Neuronal stem cell (in vitro differentiated cells): ENCODE measurements around the gene LARGE2.

ENCODE experiments used
- DNase-seq: peaks from one replicate; pipeline ENCODE4 v3.0.0-alpha.2; 2013; ENCODE audit warnings: low spot score
- H2AFZ ChIP-seq: one replicate; pipeline ENCODE4 v1.6.1; 2013; ENCODE audit warnings: mild to moderate bottlenecking, low read length, inconsistent platforms
- H2AK5ac ChIP-seq: 2 replicates; pipeline ENCODE4 v1.6.1; 2013; ENCODE audit warnings: low read depth, mild to moderate bottlenecking, inconsistent platforms, low read length, moderate library complexity, mixed read lengths
- H2BK120ac ChIP-seq: 2 replicates; pipeline ENCODE4 v1.6.1; 2013; ENCODE audit warnings: low read depth, mild to moderate bottlenecking, inconsistent platforms, low read length, moderate library complexity, mixed read lengths
- H2BK12ac ChIP-seq: one replicate; pipeline ENCODE4 v1.6.1; 2013; ENCODE audit warnings: low read length, inconsistent platforms
- H2BK15ac ChIP-seq: 2 replicates; pipeline ENCODE4 v1.6.1; 2013; ENCODE audit warnings: mild to moderate bottlenecking, low read length, inconsistent platforms, mixed read lengths
- H2BK5ac ChIP-seq: one replicate; pipeline ENCODE4 v1.6.1; 2013; ENCODE audit warnings: inconsistent platforms, mild to moderate bottlenecking, low read length, moderate library complexity
- H3K14ac ChIP-seq: one replicate; pipeline ENCODE4 v1.6.1; 2013; ENCODE audit warnings: low read length, inconsistent platforms
- H3K18ac ChIP-seq: 2 replicates; pipeline ENCODE4 v1.6.1; 2013; ENCODE audit warnings: low read length, inconsistent platforms
- H3K23ac ChIP-seq: 2 replicates; pipeline ENCODE4 v1.6.1; 2013; ENCODE audit warnings: low read depth, mild to moderate bottlenecking, mixed read lengths, low read length, inconsistent platforms; ENCODE audit not compliant: poor library complexity
- H3K27ac ChIP-seq: replicated peaks from 3 replicates; pipeline ENCODE4 v1.5.1; 2013; ENCODE audit warnings: low read length, inconsistent platforms
- H3K27me3 ChIP-seq, 3 experiments: 2 replicates each; pipeline ENCODE4 v1.6.1; 2013; ENCODE audit warnings: low read length in 3 of 3, mild to moderate bottlenecking in 2 of 3, inconsistent platforms in 1 of 3, low read depth in 1 of 3, mixed read lengths in 1 of 3, moderate library complexity in 1 of 3; ENCODE audit not compliant: control insufficient read depth in 3 of 3, insufficient read depth in 3 of 3
- H3K36me3 ChIP-seq, 2 donors: replicated peaks in 1 of 2; 2 replicates each; pipeline ENCODE4 v1.6.1; 2013; ENCODE audit warnings: low read length in 2 of 2; ENCODE audit not compliant: control insufficient read depth in 2 of 2, insufficient read depth in 2 of 2
- H3K4ac ChIP-seq: 2 replicates; pipeline ENCODE4 v1.6.1; 2013; ENCODE audit warnings: inconsistent platforms, mild to moderate bottlenecking, low read length, moderate library complexity
- H3K4me1 ChIP-seq, 2 donors: 1 replicate in 1 of 2; 2 replicates in 1 of 2; pipeline ENCODE4 v1.6.1; 2013; ENCODE audit warnings: low read length in 2 of 2, low read depth in 1 of 2; ENCODE audit not compliant: control insufficient read depth in 2 of 2, insufficient read depth in 1 of 2
- H3K4me2 ChIP-seq: one replicate; pipeline ENCODE4 v1.6.1; 2013; ENCODE audit warnings: mild to moderate bottlenecking, low read length, inconsistent platforms; ENCODE audit not compliant: insufficient read depth, poor library complexity, severe bottlenecking
- H3K4me3 ChIP-seq, 2 donors: 2 replicates each; pipeline ENCODE4 v1.5.1; 2013; ENCODE audit warnings: low read length in 2 of 2, mild to moderate bottlenecking in 2 of 2, inconsistent platforms in 1 of 2, moderate library complexity in 1 of 2
- H3K79me1 ChIP-seq: one replicate; pipeline ENCODE4 v1.6.1; 2013; ENCODE audit warnings: low read depth, mild to moderate bottlenecking, inconsistent platforms, low read length, moderate library complexity
- H3K9ac ChIP-seq: one replicate; pipeline ENCODE4 v1.6.1; 2013; ENCODE audit warnings: mild to moderate bottlenecking, low read depth, low read length, inconsistent platforms; ENCODE audit not compliant: poor library complexity
- H3K9me3 ChIP-seq, 2 donors: replicated peaks in 1 of 2; 2 replicates each; pipeline versions ENCODE3 to v1.6.1; 2013; ENCODE audit warnings: low read length in 2 of 2, mild to moderate bottlenecking in 2 of 2, inconsistent platforms in 1 of 2, low read depth in 1 of 2, mixed read lengths in 1 of 2, moderate library complexity in 1 of 2; ENCODE audit not compliant: control insufficient read depth in 2 of 2, insufficient read depth in 1 of 2
- H4K8ac ChIP-seq: one replicate; pipeline ENCODE4 v1.6.1; 2013; ENCODE audit warnings: low read depth, mild to moderate bottlenecking, inconsistent platforms, low read length, moderate library complexity
- H4K91ac ChIP-seq: one replicate; pipeline ENCODE4 v1.6.1; 2013; ENCODE audit warnings: low read length, low read depth, mild to moderate bottlenecking, inconsistent platforms; ENCODE audit not compliant: poor library complexity
- WGBS, 2 donors: extraction: QIAGEN DNeasy Blood & Tissue Kit; methylation state at CpG; one replicate each; pipeline ENCODE4 v1.1.7; 2013; ENCODE audit warnings: missing lambda C conversion rate in 2 of 2, mixed read lengths in 1 of 2; ENCODE audit not compliant: insufficient read length in 2 of 2, insufficient replicate concordance in 1 of 2; ENCODE audit errors: extremely low coverage in 2 of 2; 5-methylcytosine and 5-hydroxymethylcytosine counted together

The LARGE2 gene

GRCh38 chr11:45915446-45915845 is 7.0 kb upstream of the LARGE2 start:
- no peak overlapping the region for H3K4me2 ChIP-seq
- no CpG with 5 or more reads among the region's 13 CpGs for WGBS, 2 donors
- no peak overlapping the region for H2AK5ac ChIP-seq
- H2BK12ac ChIP-seq, result no peak overlapping the region
- H3K27ac ChIP-seq, result no peak overlapping the region
- no peak overlapping the region for H2AFZ ChIP-seq
- H3K4me1 ChIP-seq, result peaks cover 9 to 19% of the 10 kb centered on the region in 2 donors
- H3K18ac ChIP-seq, result no peak overlapping the region
- H2BK15ac ChIP-seq, result no peak overlapping the region
- H2BK120ac ChIP-seq, result no peak overlapping the region
- H3K4me3 ChIP-seq, result no peak overlapping the region
- H3K27me3 ChIP-seq, result peaks cover 0 to 11% (median 0%) of the 10 kb centered on the region in 3 experiments
- no peak overlapping the region for H3K4ac ChIP-seq
- no peak overlapping the region for H3K9ac ChIP-seq
- no peak overlapping the region for H2BK5ac ChIP-seq
- peaks cover 11% of the 10 kb centered on the region for H3K79me1 ChIP-seq
- no peaks in the 10 kb centered on the region for H3K9me3 ChIP-seq
- peak overlapping the region; percentile 21 for H3K14ac ChIP-seq
- no peak overlapping the region for H4K8ac ChIP-seq
- H4K91ac ChIP-seq, result no peak overlapping the region
- DNase-seq, result no peak
- H3K36me3 ChIP-seq, result peaks cover 28 to 46% of the 10 kb centered on the region in 2 donors
- H3K23ac ChIP-seq, result no peak overlapping the region

- Histone ChIP-seq H3K23ac (peak overlapping the region; percentile 52), H3K18ac (peak overlapping the region; percentile 96), H3K4me2 (peak overlapping the region; percentile 95), H2BK12ac (no peak overlapping the region), H3K14ac (peak overlapping the region; percentile 40), H3K4me1 (peaks cover 18 to 27% of the 10 kb centered on the region in 2 donors), H2AFZ (peak overlapping the region; percentile 84), H2BK120ac (no peak overlapping the region), H2AK5ac (peak overlapping the region; percentile 59), H2BK15ac (peak overlapping the region; percentile 30), H3K9me3 (no peaks in the 10 kb centered on the region), H3K27me3 (peaks cover 0 to 29% (median 0%) of the 10 kb centered on the region in 3 experiments), H4K91ac (no peak overlapping the region), H3K9ac (peak overlapping the region; percentile 93), H3K79me1 (peaks cover 11% of the 10 kb centered on the region), H3K4ac (no peak overlapping the region), H3K27ac (peak overlapping the region; percentile 98), H3K36me3 (peaks cover 27 to 35% of the 10 kb centered on the region in 2 donors), H4K8ac (peak overlapping the region; percentile 74), H3K4me3 (peak overlapping the region; percentile 88 to 92), H2BK5ac (peak overlapping the region; percentile 97)
- no CpG with 5 or more reads among the region's 16 CpGs for WGBS, 2 donors
- DNase-seq, result no peak
These were observed 5.2 kb upstream of the LARGE2 start for GRCh38 chr11:45917286-45917622.

- Histone ChIP-seq H3K36me3 (peaks cover 27 to 33% of the 10 kb centered on the region in 2 donors), H2AK5ac (peak within 1 kb of the TSS; percentile 76), H3K9me3 (no peaks in the 10 kb centered on the region), H3K18ac (peak within 1 kb of the TSS; percentile 96), H2BK5ac (peak within 1 kb of the TSS; percentile 97), H3K4ac (peak within 1 kb of the TSS; percentile 24), H2BK15ac (peak within 1 kb of the TSS; percentile 99), H2AFZ (peak within 1 kb of the TSS; percentile 84), H3K4me1 (peaks cover 18 to 27% of the 10 kb centered on the region in 2 donors), H3K9ac (peak within 1 kb of the TSS; percentile 93), H3K27ac (peak within 1 kb of the TSS; percentile 98), H2BK12ac (no peak within 1 kb of the TSS), H4K8ac (peak within 1 kb of the TSS; percentile 74), H3K4me3 (peak within 1 kb of the TSS; percentile 88 to 92), H3K79me1 (peaks cover 11% of the 10 kb centered on the region), H3K14ac (peak within 1 kb of the TSS; percentile 40), H2BK120ac (no peak within 1 kb of the TSS), H3K27me3 (peaks cover 0 to 34% (median 2%) of the 10 kb centered on the region in 3 experiments), H3K23ac (peak within 1 kb of the TSS; percentile 76), H3K4me2 (peak within 1 kb of the TSS; percentile 98), H4K91ac (no peak within 1 kb of the TSS)
- WGBS, 2 donors, result no CpG with 5 or more reads among the region's 45 CpGs
- peak; percentile 95 for DNase-seq
These were observed 4.7 kb upstream of the LARGE2 start, which contains the start of gene PEX16 for GRCh38 chr11:45917623-45918330. TSS of gene PEX16 (minus strand) at chr11:45917877. CDS start at chr11:45917811, 66 bp downstream.

- no peak overlapping the region for H3K14ac ChIP-seq
- peak overlapping the region; percentile 96 for H3K18ac ChIP-seq
- H3K4ac ChIP-seq, result peak overlapping the region; percentile 24
- peak overlapping the region; percentile 98 for H3K4me2 ChIP-seq
- peaks cover 11% of the 10 kb centered on the region for H3K79me1 ChIP-seq
- peak overlapping the region; percentile 98 for H3K27ac ChIP-seq
- peak overlapping the region; percentile 97 for H2BK5ac ChIP-seq
- H3K23ac ChIP-seq, result peak overlapping the region; percentile 76
- H3K9ac ChIP-seq, result peak overlapping the region; percentile 88
- H2AK5ac ChIP-seq, result peak overlapping the region; percentile 76
- H4K91ac ChIP-seq, result no peak overlapping the region
- WGBS, 2 donors, result no CpG with 5 or more reads among the region's 38 CpGs
- H2BK120ac ChIP-seq, result no peak overlapping the region
- H2BK15ac ChIP-seq, result peak overlapping the region; percentile 99
- no peak overlapping the region for H2BK12ac ChIP-seq
- H2AFZ ChIP-seq, result peak overlapping the region; percentile 84
- H3K4me1 ChIP-seq, result peaks cover 18 to 27% of the 10 kb centered on the region in 2 donors
- H3K27me3 ChIP-seq, result peaks cover 0 to 41% (median 8%) of the 10 kb centered on the region in 3 experiments
- no peaks in the 10 kb centered on the region for H3K9me3 ChIP-seq
- DNase-seq, result peak; percentile 56
- peaks cover 23 to 27% of the 10 kb centered on the region in 2 donors for H3K36me3 ChIP-seq
- H4K8ac ChIP-seq, result no peak overlapping the region
- H3K4me3 ChIP-seq, result peak overlapping the region; percentile 88 to 92
These were observed 4.0 kb upstream of the LARGE2 start for GRCh38 chr11:45918331-45918941.
